Astrocyte (in vitro differentiated cells and primary cell): ENCODE measurements around the gene LMF1. TPM values are rescaled to one million over a fixed set of nuclear protein-coding genes. Genes with fewer than 3 reads are reported as not detected.
"Not testable (repeated sequence)": the region's sequence is repeated elsewhere in the genome, so short reads cannot be mapped to it uniquely, and the experiment has no call there.

Experiments
- DNase-seq: peaks from one replicate; pipeline ENCODE4 v3.0.0-alpha.2; 2010; ENCODE audit warnings: low read depth
- FAIRE-seq: peaks from 2 replicates; lab custom pipeline; 2011; peaks lifted over from hg19 to GRCh38; lab: Jason Lieb, UNC
- H2AFZ ChIP-seq: 2 replicates; pipeline ENCODE4 v1.6.0; 2012; ENCODE audit warnings: low read depth, low read length, inconsistent platforms
- H3K27ac ChIP-seq: 2 replicates; pipeline ENCODE4 v1.5.1; 2011; ENCODE audit warnings: low read depth, low read length, inconsistent platforms
- H3K27me3 ChIP-seq: 2 replicates; pipeline ENCODE4 v1.6.0; 2011; ENCODE audit warnings: low read length, inconsistent platforms; ENCODE audit not compliant: insufficient read depth
- H3K36me3 ChIP-seq: 2 replicates; pipeline ENCODE4 v1.5.1; 2011; ENCODE audit warnings: low read length, inconsistent platforms; ENCODE audit not compliant: insufficient read depth
- H3K4me1 ChIP-seq: 2 replicates; pipeline ENCODE4 v1.5.1; 2011; ENCODE audit warnings: low read length, inconsistent platforms; ENCODE audit not compliant: insufficient read depth
- H3K4me2 ChIP-seq: 2 replicates; pipeline ENCODE4 v1.6.0; 2012; ENCODE audit warnings: low read length, inconsistent platforms
- H3K4me3 ChIP-seq: 2 replicates; pipeline ENCODE4 v1.5.1; 2011; ENCODE audit warnings: low read depth, mild to moderate bottlenecking, low read length, inconsistent platforms; ENCODE audit not compliant: insufficient read depth
- H3K79me2 ChIP-seq: 2 replicates; pipeline ENCODE4 v1.6.0; 2012; ENCODE audit warnings: mild to moderate bottlenecking, low read length, inconsistent platforms; ENCODE audit not compliant: insufficient read depth
- H3K9ac ChIP-seq: 2 replicates; pipeline ENCODE4 v1.6.0; 2012; ENCODE audit warnings: mild to moderate bottlenecking, low read length, inconsistent platforms
- H3K9me3 ChIP-seq: 2 replicates; pipeline ENCODE4 v1.5.1; 2012; ENCODE audit warnings: low read depth, mild to moderate bottlenecking, low read length, inconsistent platforms; ENCODE audit not compliant: insufficient read depth
- H4K20me1 ChIP-seq: 2 replicates; pipeline ENCODE4 v1.6.0; 2012; ENCODE audit warnings: low read length, inconsistent platforms; ENCODE audit not compliant: insufficient read depth
- H3K27ac Mint-ChIP-seq: one replicate; pipeline ENCODE4 v1.8.0; 2021; ENCODE audit warnings: mild to moderate bottlenecking, mixed read lengths; ENCODE audit not compliant: unreplicated experiment
- H3K27me3 Mint-ChIP-seq: one replicate; pipeline ENCODE4 v1.8.0; 2021; ENCODE audit warnings: low read depth, mixed read lengths; ENCODE audit not compliant: unreplicated experiment
- H3K36me3 Mint-ChIP-seq: one replicate; pipeline ENCODE4 v1.8.0; 2021; ENCODE audit warnings: low read depth, mixed read lengths; ENCODE audit not compliant: unreplicated experiment
- H3K4me1 Mint-ChIP-seq: one replicate; pipeline ENCODE4 v1.8.0; 2021; ENCODE audit warnings: low read depth, mixed read lengths; ENCODE audit not compliant: unreplicated experiment
- H3K4me3 Mint-ChIP-seq: one replicate; pipeline ENCODE4 v1.8.0; 2021; ENCODE audit warnings: mild to moderate bottlenecking, moderate library complexity, mixed read lengths; ENCODE audit not compliant: unreplicated experiment
- H3K9me3 Mint-ChIP-seq: one replicate; pipeline ENCODE4 v1.8.0; 2021; ENCODE audit warnings: mild to moderate bottlenecking, mixed read lengths; ENCODE audit not compliant: unreplicated experiment
- EZH2 ChIP-seq: IDR thresholded peaks from 2 replicates; pipeline ENCODE4 v1.6.1; 2012; ENCODE audit warnings: mild to moderate bottlenecking, low read length, inconsistent platforms; ENCODE audit not compliant: insufficient read depth
- total RNA-seq: library from RNA; stranded (reverse); gene quantifications from 2 replicates; pipeline ENCODE4 v1.2.1, GENCODE V29; 2021
- TF ChIP-seq, protein P1 (sequence below): IDR thresholded peaks from 2 replicates; pipeline ENCODE4 v1.5.1; 2011; ENCODE audit warnings: low read depth, mild to moderate bottlenecking, inconsistent platforms, low read length, moderate library complexity; ENCODE audit not compliant: insufficient read depth

Gene LMF1
- total RNA-seq, 1 donor from 2014 or later: 12.6 TPM

- not testable (repeated sequence) for H3K4me3 ChIP-seq, FAIRE-seq, H3K4me3 Mint-ChIP-seq, H3K9ac ChIP-seq, H3K27ac ChIP-seq, H3K4me2 ChIP-seq, DNase-seq, H3K27ac Mint-ChIP-seq, H3K4me1 Mint-ChIP-seq, H4K20me1 ChIP-seq, H3K9me3 Mint-ChIP-seq, H3K27me3 Mint-ChIP-seq, H3K79me2 ChIP-seq, H3K27me3 ChIP-seq, H3K36me3 ChIP-seq, H3K9me3 ChIP-seq, H2AFZ ChIP-seq, H3K4me1 ChIP-seq
- H3K36me3 Mint-ChIP-seq: peaks cover 38% of the 10 kb centered on the region
These were observed 22.9 kb downstream of the LMF1 start for GRCh38 chr16:947922-948303.

GRCh38 chr16:947255-947921 is 23.4 kb downstream of the LMF1 start:
- H3K4me1 ChIP-seq: peaks cover 5% of the 10 kb centered on the region
- DNase-seq: no peak
- Mint-ChIP-seq H3K4me3 (no peak overlapping the region), H3K9me3 (peaks cover 15% of the 10 kb centered on the region), H3K4me1 (peaks cover 4% of the 10 kb centered on the region), H3K27ac (no peak overlapping the region), H3K27me3 (no peaks in the 10 kb centered on the region), H3K36me3 (peaks cover 39% of the 10 kb centered on the region)
- H3K79me2 ChIP-seq: no peaks in the 10 kb centered on the region
- H3K4me2 ChIP-seq: no peak overlapping the region
- no peaks in the 10 kb centered on the region for H3K27me3 ChIP-seq
- H4K20me1 ChIP-seq: peaks cover 5% of the 10 kb centered on the region
- no peaks in the 10 kb centered on the region for H3K36me3 ChIP-seq
- FAIRE-seq: no peak
- no peak overlapping the region for H2AFZ ChIP-seq
- H3K4me3 ChIP-seq: no peak overlapping the region
- H3K9ac ChIP-seq: no peak overlapping the region
- TF ChIP-seq EZH2: no peak
- TF ChIP-seq, protein P1, sequence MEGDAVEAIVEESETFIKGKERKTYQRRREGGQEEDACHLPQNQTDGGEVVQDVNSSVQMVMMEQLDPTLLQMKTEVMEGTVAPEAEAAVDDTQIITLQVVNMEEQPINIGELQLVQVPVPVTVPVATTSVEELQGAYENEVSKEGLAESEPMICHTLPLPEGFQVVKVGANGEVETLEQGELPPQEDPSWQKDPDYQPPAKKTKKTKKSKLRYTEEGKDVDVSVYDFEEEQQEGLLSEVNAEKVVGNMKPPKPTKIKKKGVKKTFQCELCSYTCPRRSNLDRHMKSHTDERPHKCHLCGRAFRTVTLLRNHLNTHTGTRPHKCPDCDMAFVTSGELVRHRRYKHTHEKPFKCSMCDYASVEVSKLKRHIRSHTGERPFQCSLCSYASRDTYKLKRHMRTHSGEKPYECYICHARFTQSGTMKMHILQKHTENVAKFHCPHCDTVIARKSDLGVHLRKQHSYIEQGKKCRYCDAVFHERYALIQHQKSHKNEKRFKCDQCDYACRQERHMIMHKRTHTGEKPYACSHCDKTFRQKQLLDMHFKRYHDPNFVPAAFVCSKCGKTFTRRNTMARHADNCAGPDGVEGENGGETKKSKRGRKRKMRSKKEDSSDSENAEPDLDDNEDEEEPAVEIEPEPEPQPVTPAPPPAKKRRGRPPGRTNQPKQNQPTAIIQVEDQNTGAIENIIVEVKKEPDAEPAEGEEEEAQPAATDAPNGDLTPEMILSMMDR: no peak
- no peaks in the 10 kb centered on the region for H3K9me3 ChIP-seq
- H3K27ac ChIP-seq: no peak overlapping the region

- Mint-ChIP-seq H3K4me1 (no peaks in the 10 kb centered on the region), H3K27ac (no peak overlapping the region), H3K4me3 (no peak overlapping the region), H3K36me3 (peaks cover 47% of the 10 kb centered on the region), H3K27me3 (no peaks in the 10 kb centered on the region), H3K9me3 (peaks cover 25% of the 10 kb centered on the region)
- Histone ChIP-seq H4K20me1 (peaks cover 1% of the 10 kb centered on the region), H3K27ac (no peak overlapping the region), H3K36me3 (no peaks in the 10 kb centered on the region), H3K4me3 (no peak overlapping the region), H2AFZ (no peak overlapping the region), H3K9ac (no peak overlapping the region), H3K4me2 (no peak overlapping the region), H3K27me3 (no peaks in the 10 kb centered on the region), H3K4me1 (peaks cover 5% of the 10 kb centered on the region), H3K79me2 (no peaks in the 10 kb centered on the region), H3K9me3 (peaks cover 2% of the 10 kb centered on the region)
- no peak for DNase-seq
- FAIRE-seq: no peak
- TF ChIP-seq, protein P1: no peak
- TF ChIP-seq EZH2: no peak
These were observed 24.8 kb downstream of the LMF1 start for GRCh38 chr16:946048-946395.
